SKM-1 treated with dmso at 0.1 percent for 144 hours (cell line): ENCODE measurements around the gene EXD3.

ENCODE experiments used
- DNase-seq: peaks from one replicate; lab custom pipeline; 2025; ENCODE audit not compliant: unreplicated experiment; lab: John Stamatoyannopoulos, UW

EXD3 gene

GRCh38 chr9:137432687-137433348 is 9.9 kb upstream of the EXD3 start:
- DNase-seq: no peak

- no peak for DNase-seq
Measured at GRCh38 chr9:137431416-137431931, 8.5 kb upstream of the EXD3 start.

- DNase-seq: no peak
Measured at GRCh38 chr9:137430723-137431415, 7.9 kb upstream of the EXD3 start.

- DNase-seq: no peak
Measured at GRCh38 chr9:137429974-137430722, 7.2 kb upstream of the EXD3 start.

GRCh38 chr9:137429546-137429890 is 6.6 kb upstream of the EXD3 start:
- no peak for DNase-seq

- DNase-seq: no peak
Measured at GRCh38 chr9:137428841-137429545, 6.0 kb upstream of the EXD3 start.

- no peak for DNase-seq
Measured at GRCh38 chr9:137428311-137428630, 5.3 kb upstream of the EXD3 start.

GRCh38 chr9:137427454-137428310 is 4.7 kb upstream of the EXD3 start:
- DNase-seq: no peak

- no peak for DNase-seq
Measured at GRCh38 chr9:137426018-137426681, 3.2 kb upstream of the EXD3 start.

- DNase-seq: no peak
Measured at GRCh38 chr9:137423514-137424291, 741 bp upstream of the EXD3 start.

GRCh38 chr9:137421838-137422603 is 941 bp downstream of the EXD3 start:
- DNase-seq: no peak

- DNase-seq: no peak
Measured at GRCh38 chr9:137417161-137418021, 5.6 kb downstream of the EXD3 start.

GRCh38 chr9:137416563-137417151 is 6.3 kb downstream of the EXD3 start:
- no peak for DNase-seq

- DNase-seq: no peak
Measured at GRCh38 chr9:137416006-137416562, 6.9 kb downstream of the EXD3 start.

GRCh38 chr9:137415451-137415850 is 7.5 kb downstream of the EXD3 start:
- no peak for DNase-seq

- DNase-seq: no peak
Measured at GRCh38 chr9:137412431-137412830, 10.5 kb downstream of the EXD3 start.
